NCI-H2227 (cell line): ENCODE results near the gene SBK3.

ENCODE experiments used
- DNase-seq: peaks from one replicate; lab custom pipeline; 2025; ENCODE audit not compliant: unreplicated experiment; lab: John Stamatoyannopoulos, UW

Gene SBK3

GRCh38 chr19:55491546-55492360, 53.6 kb downstream of the SBK3 start:
- DNase-seq: no peak
